GM21526 (cell line): ENCODE results near the gene SCGB1A1.

Experiments
- ATAC-seq: cut with Tn5 transposase; IDR thresholded peaks from one replicate; pipeline ENCODE4 v1.9.1; 2021; ENCODE audit warnings: moderate library complexity; ENCODE audit not compliant: unreplicated experiment, low FRiP score

SCGB1A1 gene

DNA sequence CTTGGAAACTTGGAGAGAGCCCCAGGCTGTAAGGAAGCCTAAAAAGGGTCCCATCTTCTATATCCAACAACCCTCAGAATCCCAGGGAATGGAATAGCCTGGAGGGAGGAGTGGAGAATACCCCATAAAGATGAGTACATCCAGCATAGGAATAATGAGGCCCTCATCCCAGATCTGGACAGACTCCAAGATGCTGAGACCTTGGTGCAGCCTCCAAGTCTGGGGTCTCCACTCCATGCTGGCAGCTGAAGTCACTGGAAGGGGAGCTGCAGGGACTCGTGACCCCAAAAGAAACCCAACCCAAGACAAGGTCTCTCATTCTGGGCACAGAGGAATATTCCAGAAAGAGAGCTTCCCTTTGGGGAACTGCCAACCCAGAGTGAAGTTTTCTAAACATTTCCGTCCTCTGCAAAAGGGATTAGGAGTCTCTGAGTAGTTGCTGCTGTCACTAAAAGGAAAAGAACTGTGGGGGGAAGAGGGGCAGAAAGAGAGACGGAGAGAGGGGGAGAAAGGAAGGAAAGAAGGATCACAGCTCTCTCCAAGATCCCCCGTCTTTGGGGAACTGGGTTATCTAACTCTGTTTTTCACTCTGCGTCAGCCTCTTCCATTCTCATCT, 589 bp downstream of the SCGB1A1 start:
- ATAC-seq: no peak

DNA sequence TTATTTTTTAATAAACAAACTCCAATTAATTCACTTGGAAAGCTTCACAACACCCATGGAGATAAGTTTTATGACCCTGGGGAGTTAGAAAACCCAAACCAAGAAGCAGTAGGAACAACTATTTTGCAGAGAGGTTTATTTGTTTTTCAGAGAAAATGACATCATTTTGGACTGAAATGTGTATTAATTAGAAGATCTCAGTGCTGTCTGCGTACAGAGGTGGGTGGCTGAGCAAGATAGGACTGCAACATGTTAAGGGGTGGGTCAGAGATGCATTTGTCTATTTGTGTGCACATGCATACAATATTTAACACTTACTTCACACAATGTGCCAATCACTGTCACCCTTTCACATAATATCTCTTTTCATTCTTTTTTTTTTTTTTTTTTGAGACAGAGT, 1.1 kb downstream of the SCGB1A1 start:
- ATAC-seq: no peak

- ATAC-seq: no peak
Observed at GRCh38 chr11:62420882-62421281, 2.0 kb downstream of the SCGB1A1 start.

DNA sequence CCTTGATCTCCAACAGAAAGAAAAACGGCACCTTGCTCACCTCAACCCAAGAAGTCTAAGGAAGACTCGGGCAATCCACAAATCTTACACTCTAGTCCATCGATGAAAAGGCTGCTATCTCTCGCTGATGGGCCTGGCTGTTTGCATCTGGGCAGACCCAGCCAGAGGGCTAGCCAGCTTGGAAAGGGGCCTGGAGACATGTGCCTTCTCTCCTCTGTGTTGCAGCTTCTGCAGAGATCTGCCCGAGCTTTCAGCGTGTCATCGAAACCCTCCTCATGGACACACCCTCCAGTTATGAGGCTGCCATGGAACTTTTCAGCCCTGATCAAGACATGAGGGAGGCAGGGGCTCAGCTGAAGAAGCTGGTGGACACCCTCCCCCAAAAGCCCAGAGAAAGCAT, 3.2 kb downstream of the SCGB1A1 start:
- no peak for ATAC-seq

DNA sequence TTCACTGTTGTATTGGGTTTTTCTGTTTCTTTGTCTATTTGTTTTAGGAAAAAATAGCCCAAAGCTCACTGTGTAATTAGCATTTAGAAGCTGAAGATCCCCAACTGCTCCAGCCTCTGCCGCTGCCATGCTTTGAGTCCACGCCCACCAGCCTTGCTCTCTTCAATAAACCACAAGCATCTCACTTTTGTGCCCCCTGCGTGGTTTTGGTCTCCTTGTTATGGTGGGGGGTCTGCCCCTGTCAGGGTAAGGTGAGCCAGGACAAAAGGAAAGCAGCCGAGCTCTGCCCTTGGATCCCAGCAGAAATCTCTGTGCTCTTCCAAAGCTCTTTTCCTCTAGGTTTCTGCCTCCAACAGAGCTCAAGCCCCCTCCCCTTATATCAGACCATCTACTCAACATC, 4.2 kb downstream of the SCGB1A1 start:
- ATAC-seq: no peak

DNA sequence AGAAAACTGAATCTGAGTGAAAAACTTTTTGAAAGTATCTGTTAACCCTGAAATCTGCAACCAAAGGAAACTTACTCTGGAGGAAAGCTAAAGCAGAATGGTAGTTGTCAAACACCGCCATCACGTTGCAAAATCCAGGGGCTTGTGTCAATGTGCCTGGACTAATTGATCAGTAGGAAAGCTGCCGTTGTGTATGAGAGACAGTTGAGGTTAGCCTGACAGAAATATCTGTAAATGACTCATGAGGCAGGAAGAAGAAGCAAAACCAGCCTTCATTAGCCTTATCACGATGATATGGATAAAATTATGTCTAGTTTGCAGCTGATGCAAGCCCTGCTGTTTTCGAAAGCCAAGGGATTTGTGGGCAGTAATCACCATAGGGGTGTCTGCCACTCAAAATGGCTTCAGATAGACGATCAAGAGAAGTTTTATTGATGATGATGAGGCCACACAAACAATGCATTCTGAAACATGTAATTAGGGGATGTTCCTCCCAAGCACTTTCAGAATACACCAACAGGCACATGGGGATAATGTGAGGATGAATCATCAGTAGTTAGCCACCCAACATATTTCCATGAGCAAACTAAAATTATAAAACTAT, 8.9 kb downstream of the SCGB1A1 start:
- ATAC-seq: no peak

GRCh38 chr11:62428871-62429560, 10.2 kb downstream of the SCGB1A1 start:
- no peak for ATAC-seq

- ATAC-seq: no peak
Observed at GRCh38 chr11:62430425-62430824, 11.6 kb downstream of the SCGB1A1 start.

GRCh38 chr11:62431171-62431901, 12.5 kb downstream of the SCGB1A1 start:
- ATAC-seq: no peak

GRCh38 chr11:62432695-62433094, 13.9 kb downstream of the SCGB1A1 start:
- ATAC-seq: no peak

DNA sequence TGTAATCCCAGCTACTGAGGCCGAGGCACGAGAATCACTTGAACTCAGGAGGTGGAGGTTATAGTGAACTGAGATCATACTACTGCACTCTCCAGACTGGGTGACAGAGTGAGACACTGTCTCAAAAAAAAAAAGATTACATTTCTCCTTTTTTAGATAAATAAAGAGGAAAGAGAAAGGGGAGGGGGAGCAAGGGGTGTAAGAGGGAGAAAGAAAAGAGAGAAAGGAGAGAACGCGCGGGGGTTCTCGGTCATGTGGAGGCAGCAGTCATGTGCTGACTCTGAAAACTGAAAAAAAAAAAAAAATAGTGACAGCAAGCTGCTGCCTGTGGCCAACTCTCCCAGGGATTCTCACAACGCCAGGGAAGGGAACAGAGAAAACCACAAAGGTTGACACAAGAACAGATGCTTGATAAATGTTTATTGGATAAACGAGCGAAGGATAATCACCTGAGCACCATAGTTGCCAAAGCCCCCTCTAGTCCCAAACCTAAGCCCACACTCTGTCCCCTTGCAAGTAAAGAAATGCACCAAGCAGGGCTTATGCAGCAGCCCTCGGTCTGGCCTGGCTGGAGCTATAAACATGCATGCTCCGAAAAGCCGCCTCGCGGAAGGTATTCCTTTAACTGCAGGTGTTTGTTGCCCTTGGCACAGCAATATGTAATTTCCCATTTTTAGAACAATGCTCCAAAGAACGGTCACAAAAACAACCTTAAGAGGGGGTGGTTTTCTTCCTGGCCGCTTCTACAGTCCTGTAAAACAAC, 14.5 kb downstream of the SCGB1A1 start:
- no peak for ATAC-seq

DNA sequence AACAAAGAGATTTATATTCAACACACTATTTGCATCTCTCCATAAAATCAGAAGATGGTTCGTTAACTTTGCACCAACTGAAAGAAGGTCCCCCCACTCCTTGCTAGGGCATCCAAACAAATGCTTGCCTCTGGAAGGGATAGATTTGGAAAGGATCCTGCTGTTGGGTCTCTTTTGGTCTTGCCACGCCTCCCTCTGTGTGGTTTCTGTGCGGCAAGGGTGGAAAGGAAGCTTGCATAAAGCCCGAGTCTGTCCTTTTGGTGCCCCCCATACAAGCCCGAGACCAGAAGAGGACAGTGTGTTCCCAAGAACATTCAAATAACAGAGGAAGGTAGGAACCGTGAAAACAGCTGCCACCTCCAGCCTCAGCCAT, 15.1 kb downstream of the SCGB1A1 start:
- ATAC-seq: no peak

DNA sequence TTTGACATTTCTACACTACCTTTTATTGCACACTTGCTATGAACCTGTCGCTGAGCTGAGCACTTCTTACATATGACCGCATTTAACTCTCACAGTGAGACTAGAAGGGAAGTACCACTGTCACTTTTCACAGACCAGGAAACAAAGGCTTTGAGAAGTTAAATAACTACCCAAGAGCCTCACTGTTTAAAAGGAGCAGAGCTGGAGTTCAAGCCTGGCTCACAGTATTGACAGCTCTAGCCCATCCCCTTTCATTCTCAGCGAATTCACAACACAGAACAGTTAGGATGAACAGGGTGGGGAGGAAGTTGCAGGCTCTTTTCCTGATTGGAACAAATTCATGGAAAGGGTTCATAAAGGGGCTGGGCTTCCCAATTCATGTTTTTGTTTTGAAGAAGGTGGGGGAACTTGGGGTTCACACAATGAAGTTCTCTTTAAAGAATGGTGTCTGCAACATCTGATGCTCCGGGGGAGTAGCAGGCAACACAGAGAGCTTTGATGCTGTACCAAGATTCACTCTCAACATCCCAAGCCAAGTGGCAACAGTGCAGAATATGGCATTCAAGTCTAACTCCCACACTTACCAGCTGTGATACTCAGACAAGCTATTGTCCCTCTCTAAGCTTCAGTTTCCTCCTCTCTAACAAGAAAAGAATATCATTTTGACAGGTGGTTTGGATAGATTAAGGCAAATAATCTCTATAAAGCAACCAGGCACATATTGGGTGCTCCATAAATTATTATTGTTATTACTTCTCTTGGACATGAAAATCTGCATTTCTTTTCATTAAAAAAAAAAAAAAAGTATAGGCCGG, 17.2 kb downstream of the SCGB1A1 start:
- no peak for ATAC-seq

DNA sequence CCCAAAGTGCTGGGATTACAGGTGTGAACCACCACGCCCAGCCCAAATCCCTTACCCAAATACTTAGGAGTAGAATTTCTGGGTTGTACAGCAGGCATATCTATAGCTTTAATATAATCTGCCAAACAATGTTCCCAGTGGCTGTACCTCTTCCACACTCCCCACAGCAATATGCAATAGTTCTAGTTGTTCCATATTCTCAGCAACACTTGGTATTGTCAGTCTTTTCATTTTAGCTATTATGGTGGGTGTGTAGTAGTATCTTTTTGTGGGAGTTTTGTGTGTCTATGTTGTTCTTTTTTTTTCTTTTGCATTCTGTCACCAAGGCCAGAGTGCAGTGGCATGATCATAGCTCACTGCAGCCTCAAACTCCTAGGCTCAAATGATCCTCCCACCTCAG, 18.8 kb downstream of the SCGB1A1 start:
- no peak for ATAC-seq

DNA sequence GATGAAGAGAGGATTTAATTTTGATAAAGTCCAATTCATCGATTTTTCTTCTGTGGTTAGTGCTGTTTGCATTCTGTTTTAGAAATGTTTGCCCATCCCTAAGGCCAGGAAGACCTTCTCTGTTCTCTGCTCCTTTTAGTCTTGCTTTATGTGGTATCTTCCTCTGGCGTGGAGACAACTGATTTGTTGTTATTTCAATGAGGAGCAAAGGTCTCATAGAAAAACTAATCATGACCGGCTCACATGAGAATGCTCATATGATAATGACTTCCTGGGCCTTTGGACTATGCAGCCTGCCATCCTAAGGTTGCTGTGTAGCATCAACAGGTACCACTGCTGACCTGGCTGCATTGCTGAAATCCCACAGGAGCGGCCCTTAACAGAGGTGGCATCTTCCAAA, 19.8 kb downstream of the SCGB1A1 start:
- ATAC-seq: no peak

- no peak for ATAC-seq
Observed at GRCh38 chr11:62439785-62440602, 21.2 kb downstream of the SCGB1A1 start.

- ATAC-seq: no peak
Observed at GRCh38 chr11:62443390-62444235, 24.8 kb downstream of the SCGB1A1 start.

DNA sequence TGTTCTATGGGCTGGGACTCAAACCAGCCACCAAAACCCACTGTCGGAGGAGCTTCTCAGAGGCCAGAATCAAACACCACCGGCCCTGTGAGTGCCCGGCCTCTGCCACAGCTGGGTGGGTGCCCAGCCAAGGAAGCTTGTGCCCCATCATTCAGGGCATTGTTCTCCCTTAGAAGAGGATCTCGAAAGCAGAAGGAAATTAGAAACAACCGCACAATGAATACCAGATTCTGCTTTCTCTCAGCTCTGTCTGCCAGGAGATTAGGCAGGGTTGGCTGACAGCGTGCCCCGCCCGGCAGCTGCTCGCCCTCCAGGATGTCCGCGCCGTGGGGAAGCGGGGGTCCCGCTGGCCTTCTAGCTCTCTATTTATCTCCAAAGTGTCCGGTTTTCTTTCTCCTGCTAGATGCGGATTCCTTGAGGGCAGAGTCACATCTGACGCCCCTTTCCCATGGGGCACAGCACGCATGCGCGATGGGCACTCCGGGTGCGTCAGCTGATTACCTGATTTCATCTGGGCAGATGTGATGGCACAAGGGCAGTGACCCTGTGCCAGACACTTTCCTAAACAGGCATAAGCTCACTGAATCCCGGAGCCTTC, 25.5 kb downstream of the SCGB1A1 start:
- no peak for ATAC-seq
